HG03280 (cell line): ENCODE data around the gene GPC5.

Experiments used
- ATAC-seq: cut with Tn5 transposase; IDR thresholded peaks from one replicate; pipeline ENCODE4 v1.9.1; 2021; ENCODE audit warnings: mild to moderate bottlenecking, moderate library complexity; ENCODE audit not compliant: unreplicated experiment

The GPC5 gene

GRCh38 chr13:92312823-92313222, 914.4 kb downstream of the GPC5 start:
- no peak for ATAC-seq

- no peak for ATAC-seq
Measured at GRCh38 chr13:92313382-92313781, 915.0 kb downstream of the GPC5 start.

- ATAC-seq: no peak
Measured at GRCh38 chr13:92315265-92315664, 916.8 kb downstream of the GPC5 start.

DNA sequence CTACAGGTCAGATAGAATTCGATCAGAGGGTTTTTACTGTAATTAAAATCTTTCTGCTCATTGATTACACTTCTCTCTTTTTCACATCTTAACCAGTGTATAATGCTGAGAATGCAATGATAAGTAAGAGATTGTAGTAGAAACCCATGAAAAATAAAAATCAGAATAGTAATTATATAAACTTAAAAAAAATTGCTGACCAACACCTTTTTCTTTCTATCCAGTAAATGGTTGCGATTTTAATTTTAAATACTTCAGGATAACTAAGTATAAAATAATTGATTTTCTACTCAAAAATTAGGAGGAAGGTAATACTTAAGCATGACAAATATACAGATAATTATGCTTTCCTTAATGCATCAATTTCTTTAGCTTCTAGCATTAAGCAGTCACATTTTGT, 917.6 kb downstream of the GPC5 start:
- ATAC-seq: no peak

- ATAC-seq: no peak
Measured at GRCh38 chr13:92317066-92317465, 918.6 kb downstream of the GPC5 start.

GRCh38 chr13:92320323-92320722, 921.9 kb downstream of the GPC5 start:
- ATAC-seq: no peak

GRCh38 chr13:92321174-92321573, 922.8 kb downstream of the GPC5 start:
- ATAC-seq: no peak

DNA sequence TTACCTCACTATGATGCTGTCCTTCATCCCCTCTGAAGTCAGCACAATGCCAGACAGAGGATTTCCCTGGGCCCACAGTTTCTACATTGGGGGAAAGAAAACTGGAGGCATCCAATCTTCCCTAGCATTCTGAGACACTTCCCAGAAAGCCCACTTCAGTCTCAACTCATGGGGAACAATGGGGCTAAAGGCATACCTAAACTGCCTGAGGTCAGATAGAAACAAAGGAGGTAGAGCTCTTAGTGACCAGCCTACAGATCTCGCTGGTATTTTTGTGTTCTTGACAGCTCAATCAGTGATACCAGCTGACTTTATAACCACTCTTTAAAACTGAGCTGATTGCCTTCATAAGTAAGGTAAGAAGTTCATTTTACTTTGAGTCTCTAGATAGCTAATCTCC, 947.2 kb downstream of the GPC5 start:
- no peak for ATAC-seq

DNA sequence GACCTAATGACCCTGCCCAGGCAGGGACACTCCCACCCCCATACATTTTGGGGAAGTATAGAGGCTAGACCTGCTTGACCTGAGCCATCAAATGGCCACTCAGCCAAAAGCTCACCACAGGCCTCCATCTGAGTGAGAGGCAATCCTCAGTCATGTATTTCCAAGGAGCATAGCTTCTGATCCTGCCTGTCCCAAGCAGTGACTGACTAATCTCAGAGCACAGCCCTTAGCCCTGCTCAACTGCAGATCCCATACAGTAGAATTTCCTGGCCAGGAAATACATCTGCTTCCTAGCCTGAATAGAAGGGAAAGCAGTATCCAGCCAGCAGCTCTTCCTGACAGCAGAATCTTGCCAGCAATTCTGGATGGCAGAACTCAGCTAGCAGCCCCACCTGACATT, 947.6 kb downstream of the GPC5 start:
- no peak for ATAC-seq

- ATAC-seq: no peak
Measured at GRCh38 chr13:92354583-92354982, 956.2 kb downstream of the GPC5 start.

- ATAC-seq: no peak
Measured at GRCh38 chr13:92355213-92355612, 956.8 kb downstream of the GPC5 start.

- no peak for ATAC-seq
Measured at GRCh38 chr13:92362717-92363116, 964.3 kb downstream of the GPC5 start.

GRCh38 chr13:92365904-92366303, 967.5 kb downstream of the GPC5 start:
- ATAC-seq: no peak

DNA sequence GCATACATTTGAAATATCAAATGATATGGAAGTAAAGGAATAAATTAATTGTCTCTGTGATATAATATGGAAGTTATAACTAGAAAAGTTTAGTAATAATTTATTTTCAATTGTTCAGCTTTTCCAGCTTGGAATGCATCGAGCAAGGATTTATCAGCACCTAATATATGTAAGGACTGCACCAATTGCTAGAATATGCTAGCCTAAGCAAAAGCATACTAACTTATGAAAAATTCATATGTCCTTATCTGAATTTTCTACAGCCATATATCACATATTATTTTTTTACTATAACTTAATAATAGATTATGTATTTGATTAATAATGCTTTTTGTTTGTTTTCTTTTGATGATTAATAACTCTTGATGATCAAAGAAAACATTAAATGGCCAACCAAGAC, 979.0 kb downstream of the GPC5 start:
- no peak for ATAC-seq

GRCh38 chr13:92379371-92379770, 981.0 kb downstream of the GPC5 start:
- no peak for ATAC-seq

GRCh38 chr13:92384410-92384809, 986.0 kb downstream of the GPC5 start:
- no peak for ATAC-seq

DNA sequence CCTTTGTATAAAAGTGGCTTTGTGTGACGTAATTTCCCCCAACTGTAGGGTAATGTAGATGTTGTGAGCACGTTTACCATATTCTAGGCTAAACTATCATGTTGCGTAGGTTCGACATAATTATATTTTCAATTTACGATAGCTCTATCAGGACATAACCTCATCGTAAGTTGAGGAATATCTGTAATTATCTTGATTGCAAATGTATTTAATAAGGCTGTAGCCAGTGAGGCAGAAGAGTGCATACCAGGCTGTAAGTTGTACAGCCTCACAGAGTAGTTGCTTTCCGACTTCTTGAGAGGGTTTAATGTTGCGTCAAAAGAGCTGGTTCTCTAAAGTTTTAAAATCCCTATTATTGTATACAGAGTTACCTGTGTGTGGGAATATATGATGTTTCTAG, 988.8 kb downstream of the GPC5 start:
- no peak for ATAC-seq

DNA sequence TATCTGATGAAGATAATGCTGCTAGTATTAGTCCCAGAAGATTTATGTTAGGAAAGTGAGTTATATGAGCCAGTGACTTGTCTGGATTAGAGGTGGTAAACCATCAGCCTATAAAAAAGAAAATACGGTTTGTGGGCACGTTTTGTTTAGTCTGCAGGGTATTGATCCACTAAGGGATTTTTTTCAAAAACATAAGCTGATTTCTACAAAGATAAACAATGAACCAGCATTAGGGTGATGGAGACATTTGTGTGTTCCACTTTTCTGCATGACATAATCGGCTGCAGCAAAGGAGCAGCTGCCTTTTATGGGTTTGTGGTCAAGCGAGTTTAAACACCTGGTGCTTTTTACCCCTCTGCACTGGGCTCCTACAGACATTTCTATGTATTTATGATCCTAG, 991.8 kb downstream of the GPC5 start:
- ATAC-seq: no peak

- no peak for ATAC-seq
Measured at GRCh38 chr13:92403606-92404005, 1005.2 kb downstream of the GPC5 start.

GRCh38 chr13:92407858-92408257, 1009.4 kb downstream of the GPC5 start:
- ATAC-seq: no peak

DNA sequence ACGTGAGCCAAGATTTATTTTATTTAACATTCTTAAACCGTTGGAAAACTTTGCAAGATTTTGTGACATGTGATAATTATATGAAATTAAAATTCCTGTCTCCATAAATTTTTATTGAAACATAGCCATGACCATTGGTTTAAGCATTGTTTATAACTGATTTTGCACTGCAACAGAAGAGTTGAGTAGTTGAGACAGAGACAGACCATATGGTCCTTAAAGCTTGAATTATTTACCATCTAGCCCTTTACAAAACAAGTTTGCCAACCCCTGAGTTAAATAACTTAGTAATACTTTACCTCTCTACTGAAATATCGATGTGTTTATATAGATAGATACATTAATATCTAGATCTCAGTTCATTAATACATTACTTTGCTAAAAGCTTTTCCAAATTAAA, 1014.1 kb downstream of the GPC5 start:
- no peak for ATAC-seq

DNA sequence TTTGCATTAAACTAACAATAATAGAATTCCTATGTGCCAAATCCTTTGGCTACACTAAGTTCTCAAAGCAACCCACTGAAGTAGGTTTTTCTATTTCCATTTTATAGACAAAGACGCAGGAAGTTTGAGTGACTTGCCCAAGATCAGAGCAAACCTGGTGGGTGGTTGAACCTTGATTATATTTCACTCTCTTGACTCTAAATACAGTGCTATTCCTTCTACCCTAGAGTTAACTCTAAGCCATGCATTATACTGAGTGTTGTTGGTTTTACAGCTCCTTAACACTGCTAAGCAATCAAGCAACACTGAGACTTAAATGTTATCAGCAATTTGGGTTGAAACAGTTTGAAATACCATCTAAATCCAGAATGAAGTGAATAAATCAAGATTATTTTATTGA, 1014.6 kb downstream of the GPC5 start:
- no peak for ATAC-seq

DNA sequence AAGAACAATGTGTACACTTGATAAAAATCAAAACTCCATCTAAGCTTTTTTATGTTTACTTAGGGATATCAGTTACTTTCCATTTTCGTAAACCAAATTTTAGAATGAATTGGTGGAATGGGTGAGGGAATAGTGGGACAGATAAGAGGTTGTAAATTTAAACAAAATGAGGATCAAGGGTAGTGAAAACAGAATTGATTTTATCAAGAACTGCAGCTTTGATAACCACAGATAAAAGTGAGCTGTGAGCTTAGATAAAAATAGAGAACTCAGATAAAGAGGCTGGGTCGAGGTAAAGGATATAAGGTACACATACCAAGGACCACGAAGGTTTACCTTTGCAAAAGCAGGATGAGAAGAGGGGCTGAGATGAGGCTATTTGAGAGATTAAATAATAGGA, 1015.0 kb downstream of the GPC5 start:
- ATAC-seq: no peak

DNA sequence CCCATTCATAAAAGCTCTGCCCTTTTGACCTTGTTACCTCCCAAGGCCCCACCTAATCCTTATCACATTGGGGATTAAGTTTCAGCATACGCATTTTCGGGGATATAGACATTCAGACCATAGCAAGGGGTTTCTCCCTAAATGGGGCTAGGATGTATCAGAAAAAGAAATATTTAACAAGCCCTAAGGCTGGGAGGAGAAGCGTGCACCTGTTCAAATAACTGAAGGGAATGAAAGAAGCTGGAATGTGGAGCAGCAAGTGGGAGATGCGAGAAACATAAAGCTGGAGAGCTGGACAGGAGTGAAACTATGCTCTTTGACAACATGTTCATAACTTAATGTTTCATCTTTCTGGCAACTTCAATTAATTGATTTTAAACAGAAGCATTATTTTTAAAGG, 1016.4 kb downstream of the GPC5 start:
- no peak for ATAC-seq
